Left lobe of liver (tissue), 2 donors: Measurements from ENCODE around the gene TUBGCP3. TPM values are rescaled to one million over a fixed set of nuclear protein-coding genes. Genes with fewer than 3 reads are reported as not detected.

ENCODE experiments used
- ATAC-seq: fragments of 200-7000 bp; cut with Tn5 transposase; one replicate; pipeline ENCODE4 v1.9.1; 2020; ENCODE audit warnings: mild to moderate bottlenecking, moderate library complexity
- DNase-seq: peaks from one replicate; pipeline ENCODE4 v3.0.0-alpha.2; 2020; ENCODE audit warnings: low spot score
- total RNA-seq: library from RNA; stranded (reverse); gene quantifications from one replicate; pipeline ENCODE4 v1.2.1, GENCODE V29; 2021
- donor health status: DM: no; HTN: no; CAD: no; lungs with moderate emphysema.
- donor health status: DM: no; HTN: yes; CAD: no.

TUBGCP3 gene
- total RNA-seq, 1 donor from 2014 or later = 18.8 TPM

GRCh38 chr13:112455476-112456059, 132.4 kb downstream of the TUBGCP3 start:
- DNase-seq (no peak), ATAC-seq (no peak)

DNA sequence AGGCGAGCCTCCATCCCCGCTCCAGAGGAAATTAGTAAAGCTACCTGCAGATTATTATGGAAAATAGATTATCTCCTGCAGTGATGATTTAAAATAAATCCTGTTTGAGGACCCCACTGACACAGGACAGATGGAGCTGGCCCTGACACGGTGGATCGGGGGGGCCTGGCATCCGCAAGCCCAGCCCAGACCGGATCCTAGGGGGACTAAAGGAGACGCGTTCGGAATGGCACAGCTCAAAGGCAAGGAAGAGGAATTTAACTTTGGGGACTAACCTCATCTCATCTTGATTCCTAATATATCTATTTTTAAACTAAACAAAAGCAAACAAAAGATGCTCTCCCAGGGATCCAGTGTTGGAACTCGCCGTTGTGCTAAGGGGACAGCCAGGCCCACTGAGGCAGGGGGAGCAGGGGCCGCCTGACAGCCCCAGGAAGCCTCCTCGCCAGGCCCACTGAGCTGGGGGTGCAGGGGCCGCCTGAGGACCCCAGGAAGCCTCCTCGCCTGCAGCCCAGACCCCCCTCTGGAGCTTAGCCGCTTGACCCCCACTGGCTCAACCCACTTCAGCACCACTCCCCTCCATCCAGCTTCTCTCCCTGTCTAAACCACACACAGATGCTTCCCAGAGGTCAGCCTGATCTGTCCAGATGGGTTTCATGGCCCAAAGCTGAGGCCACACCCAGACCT, 133.2 kb downstream of the TUBGCP3 start:
- ATAC-seq (no peak), DNase-seq (no peak)

DNA sequence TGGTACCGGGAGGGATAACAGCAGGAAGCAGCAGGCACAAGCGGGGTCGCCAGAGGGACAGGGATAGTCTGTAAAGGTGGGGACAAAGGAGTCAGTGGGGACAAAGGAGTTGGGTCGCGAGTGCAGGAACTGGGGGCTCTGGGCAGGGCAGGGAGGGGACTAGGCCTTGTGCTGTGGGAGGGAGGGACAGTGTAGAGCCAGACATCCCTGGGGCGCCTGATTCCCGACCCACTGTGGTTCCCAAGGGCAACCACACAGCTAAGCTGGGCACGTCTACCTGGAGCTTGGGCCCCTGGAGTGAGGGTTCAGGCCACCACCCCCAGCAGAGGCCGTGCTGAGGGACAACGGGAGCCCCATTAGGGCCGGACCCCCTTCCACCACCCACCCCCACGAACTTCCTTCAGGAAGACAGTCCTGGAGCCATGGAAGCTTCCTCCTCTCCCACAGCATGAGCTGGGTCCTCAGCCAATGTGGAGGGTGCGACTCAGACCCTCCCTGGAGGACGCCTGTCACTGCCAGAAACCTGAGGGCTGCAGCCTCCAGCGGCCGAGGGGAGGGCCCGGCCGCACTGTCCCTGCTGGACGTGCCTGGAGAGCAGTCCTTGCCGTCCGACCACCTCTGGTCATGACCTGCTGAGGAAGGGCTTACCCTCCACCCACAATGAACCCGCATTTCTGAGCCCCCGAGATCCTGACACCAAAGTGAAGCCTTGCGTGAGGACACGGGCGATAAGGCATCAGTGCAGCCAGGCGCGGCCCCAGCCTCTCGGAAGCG, 133.9 kb downstream of the TUBGCP3 start:
- ATAC-seq (no peak), DNase-seq (no peak)

- peak; percentile 33 for DNase-seq
Observed at GRCh38 chr13:112453207-112453829, 134.6 kb downstream of the TUBGCP3 start.

DNA sequence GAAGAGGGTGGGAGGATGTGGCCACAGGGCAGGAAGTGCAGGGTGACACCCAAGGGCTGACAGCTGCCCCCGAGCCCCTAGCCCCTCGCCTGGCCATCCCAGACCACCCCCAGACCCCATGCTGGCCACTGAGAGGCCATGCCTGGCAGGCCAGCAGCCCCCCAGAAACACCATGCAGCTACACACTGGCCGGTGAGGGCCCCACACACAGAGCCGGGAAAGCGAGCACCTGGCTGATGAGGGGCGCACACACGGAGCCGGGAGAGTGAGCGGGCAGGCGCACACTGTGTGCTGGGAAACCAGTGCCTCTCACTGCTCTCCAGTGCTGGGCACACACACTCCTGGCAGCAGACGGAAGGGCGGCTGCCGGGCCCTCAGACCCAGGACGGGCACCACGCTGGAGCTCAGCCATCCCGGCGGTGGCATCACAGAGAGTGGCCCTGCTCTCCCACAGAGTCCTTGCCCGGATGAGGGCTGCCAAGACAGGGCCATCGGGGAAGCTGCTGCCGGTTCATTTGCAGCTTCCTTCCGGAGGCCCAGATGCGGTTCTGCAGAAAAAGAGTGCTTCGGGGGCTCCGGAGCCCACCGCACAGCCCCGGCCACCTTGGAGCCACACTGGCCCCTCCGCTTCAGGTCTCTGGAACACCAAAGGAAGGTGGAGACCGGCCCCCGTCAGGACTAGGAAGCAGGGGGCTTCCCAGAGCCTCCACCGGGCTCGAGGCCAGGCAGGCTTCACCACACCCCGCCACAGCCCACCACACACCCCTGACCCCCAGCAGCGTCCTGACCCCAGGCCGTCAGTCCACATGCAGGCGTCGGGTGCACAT, 135.4 kb downstream of the TUBGCP3 start:
- DNase-seq = no peak

More at GRCh38 chr13:112453207-112453829, 134.6 kb downstream of the TUBGCP3 start:
- ATAC-seq = no peak

GRCh38 chr13:112451512-112452379, 136.2 kb downstream of the TUBGCP3 start:
- DNase-seq = no peak
- no peak for ATAC-seq

More for the DNA sequence above, 135.4 kb downstream of the TUBGCP3 start:
- ATAC-seq = no peak

GRCh38 chr13:112450904-112451240, 137.1 kb downstream of the TUBGCP3 start:
- no peak for DNase-seq

GRCh38 chr13:112450118-112450903, 137.6 kb downstream of the TUBGCP3 start:
- DNase-seq (no peak), ATAC-seq (no peak)

More at GRCh38 chr13:112450904-112451240, 137.1 kb downstream of the TUBGCP3 start:
- peak; percentile 53 for ATAC-seq

DNA sequence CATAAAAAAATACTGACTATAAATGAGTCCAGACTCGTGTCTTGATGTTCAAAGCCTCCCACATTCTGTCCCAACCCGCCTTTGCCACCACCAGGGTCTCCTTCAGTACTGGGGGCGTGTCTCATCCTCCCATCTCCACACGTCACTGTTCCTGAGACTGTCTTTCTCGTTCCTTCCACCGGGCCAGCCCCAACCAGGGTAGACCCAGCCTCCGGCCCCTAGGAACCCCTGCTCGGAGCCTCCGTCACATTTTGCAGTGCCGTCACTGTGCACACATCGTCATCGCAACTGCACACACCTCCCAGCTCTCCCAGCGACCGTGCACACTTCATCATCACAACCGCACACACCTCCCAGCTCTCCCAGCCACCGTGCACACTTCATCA, 138.4 kb downstream of the TUBGCP3 start:
- no peak for DNase-seq

GRCh38 chr13:112448621-112449544, 139.1 kb downstream of the TUBGCP3 start:
- DNase-seq (no peak), ATAC-seq (no peak)

More for the DNA sequence above, 138.4 kb downstream of the TUBGCP3 start:
- no peak for ATAC-seq

GRCh38 chr13:112447761-112448603, 140.0 kb downstream of the TUBGCP3 start:
- peak; percentile 42 for DNase-seq
- ATAC-seq = no peak

GRCh38 chr13:112447306-112447705, 140.6 kb downstream of the TUBGCP3 start:
- no peak for ATAC-seq
- no peak for DNase-seq

DNA sequence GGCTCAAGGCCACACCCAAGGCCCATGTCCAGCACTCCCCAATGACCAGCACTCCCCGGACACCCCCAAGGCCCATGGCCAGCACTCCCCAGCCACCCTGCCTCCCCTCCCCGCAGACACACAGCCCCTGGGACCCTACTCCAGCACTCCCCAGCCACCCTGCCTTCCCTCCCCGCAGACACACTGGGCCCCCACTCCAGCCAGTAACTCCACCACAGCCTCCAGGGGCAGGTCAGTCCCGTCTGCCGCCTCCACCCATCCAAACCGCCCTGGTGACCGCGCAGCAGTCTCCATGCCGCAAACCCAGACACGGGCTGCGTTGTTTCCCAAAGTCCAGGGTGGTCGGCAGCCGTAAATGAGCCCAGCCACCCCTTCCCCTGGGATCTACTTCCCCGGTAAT, 141.1 kb downstream of the TUBGCP3 start:
- ATAC-seq (no peak), DNase-seq (peak; percentile 33)

DNA sequence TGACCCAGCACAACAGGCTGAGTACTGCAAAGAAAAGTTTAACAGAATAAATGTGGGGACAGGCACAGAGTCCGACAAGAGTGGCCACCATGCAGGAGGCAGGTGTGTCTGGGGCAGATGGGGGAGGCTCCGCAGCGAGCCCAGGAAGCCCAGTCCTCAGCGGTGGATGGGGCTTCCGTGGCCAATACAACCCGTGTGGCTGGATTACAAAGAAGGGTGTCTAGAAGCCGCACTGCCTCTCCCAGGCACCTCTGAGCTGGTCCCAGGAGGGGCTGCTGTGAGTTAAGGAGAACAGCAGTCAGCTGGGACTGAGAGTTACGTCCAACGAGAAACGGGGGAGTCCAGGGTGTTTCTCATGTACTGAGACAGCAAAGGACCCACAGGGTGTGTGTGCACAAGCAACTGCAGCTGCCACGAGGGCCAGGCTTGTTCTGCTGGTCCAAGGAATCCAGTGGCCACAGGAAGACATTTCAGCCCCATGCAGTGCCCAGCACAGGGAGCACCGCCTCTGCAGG, 141.5 kb downstream of the TUBGCP3 start:
- DNase-seq (peak; percentile 30), ATAC-seq (no peak)

- ATAC-seq (no peak), DNase-seq (peak; percentile 35)
Observed at GRCh38 chr13:112445411-112446271, 142.3 kb downstream of the TUBGCP3 start.
